GM21390 (cell line): Measurements from ENCODE around the gene SPINK8.
"Not testable (repeated sequence)": the region's sequence is repeated elsewhere in the genome, so short reads cannot be mapped to it uniquely, and the experiment has no call there.

Experiments
- ATAC-seq: cut with Tn5 transposase; IDR thresholded peaks from one replicate; pipeline ENCODE4 v1.9.1; 2021; ENCODE audit not compliant: unreplicated experiment

SPINK8 gene

GRCh38 chr3:48331706-48332435, 1.6 kb downstream of the SPINK8 start:
- not testable (repeated sequence) for ATAC-seq

- ATAC-seq: no peak
Measured at GRCh38 chr3:48320996-48321395, 12.5 kb downstream of the SPINK8 start.

- ATAC-seq: no peak
Measured at GRCh38 chr3:48318713-48319468, 14.6 kb downstream of the SPINK8 start.

GRCh38 chr3:48314542-48314941, 18.9 kb downstream of the SPINK8 start:
- no peak for ATAC-seq

- ATAC-seq: no peak
Measured at GRCh38 chr3:48306860-48307530, 26.5 kb downstream of the SPINK8 start.

GRCh38 chr3:48306290-48306689, 27.2 kb downstream of the SPINK8 start:
- ATAC-seq: no peak

GRCh38 chr3:48305396-48305795, 28.1 kb downstream of the SPINK8 start:
- no peak for ATAC-seq

- ATAC-seq: no peak
Measured at GRCh38 chr3:48303021-48303420, 30.4 kb downstream of the SPINK8 start.

GRCh38 chr3:48301800-48302166, 31.7 kb downstream of the SPINK8 start:
- peak; percentile 12 for ATAC-seq

- peak; percentile 74 for ATAC-seq
Measured at GRCh38 chr3:48301020-48301799, 32.3 kb downstream of the SPINK8 start, which contains the start of gene NME6. TSS of gene NME6 (minus strand) at chr3:48301367.

GRCh38 chr3:48299746-48300712, 33.4 kb downstream of the SPINK8 start:
- ATAC-seq: peak; percentile 51

GRCh38 chr3:48297111-48297810, 36.2 kb downstream of the SPINK8 start:
- no peak for ATAC-seq

GRCh38 chr3:48296699-48297098, 36.8 kb downstream of the SPINK8 start:
- ATAC-seq: no peak

- ATAC-seq: no peak
Measured at GRCh38 chr3:48294611-48295263, 38.7 kb downstream of the SPINK8 start.

- no peak for ATAC-seq
Measured at GRCh38 chr3:48289659-48290058, 43.8 kb downstream of the SPINK8 start.

GRCh38 chr3:48287034-48287433, 46.4 kb downstream of the SPINK8 start:
- ATAC-seq: no peak

GRCh38 chr3:48286308-48286707, 47.2 kb downstream of the SPINK8 start:
- no peak for ATAC-seq

- ATAC-seq: no peak
Measured at GRCh38 chr3:48285675-48286074, 47.8 kb downstream of the SPINK8 start.

- ATAC-seq: no peak
Measured at GRCh38 chr3:48285132-48285531, 48.3 kb downstream of the SPINK8 start.
